HG03565 (cell line): Measurements from ENCODE around the gene TTLL12.

ENCODE experiments used
- ATAC-seq: cut with Tn5 transposase; IDR thresholded peaks from one replicate; pipeline ENCODE4 v1.9.1; 2021; ENCODE audit warnings: mild to moderate bottlenecking, moderate library complexity; ENCODE audit not compliant: unreplicated experiment

The TTLL12 gene

DNA sequence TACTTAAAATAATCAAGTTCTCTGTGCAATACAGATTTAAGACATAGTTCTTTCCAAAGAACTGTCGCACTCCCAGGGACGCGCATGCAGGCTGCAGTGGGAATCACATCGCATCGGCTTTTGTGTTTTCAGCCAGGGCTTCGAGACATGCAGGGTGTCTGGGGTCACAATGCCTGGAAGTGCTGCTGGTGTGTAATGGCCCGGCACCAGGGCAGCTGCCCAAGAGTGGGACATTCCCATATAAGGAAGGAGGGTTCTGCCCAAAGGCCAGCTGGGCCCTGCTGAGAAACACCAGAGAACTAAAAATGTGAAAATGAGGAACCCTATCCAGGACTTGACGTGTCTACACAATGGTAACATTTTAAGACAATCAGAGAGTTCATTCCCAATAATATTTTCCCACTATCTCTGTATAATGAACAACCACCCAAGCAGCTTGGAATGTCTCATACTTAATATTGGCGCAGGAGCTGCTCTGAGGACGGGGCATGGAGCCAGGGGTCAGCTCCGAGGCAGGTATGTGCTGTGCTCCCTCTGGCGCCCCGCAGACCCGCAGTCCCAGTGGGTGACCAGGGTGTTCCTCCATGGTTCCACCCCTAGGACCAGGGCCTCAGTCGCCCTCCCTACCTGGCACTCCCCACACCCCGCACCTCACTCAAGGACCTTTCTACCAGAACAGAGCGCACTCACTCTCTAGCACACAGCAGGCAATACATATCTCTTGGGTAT, 55.0 kb downstream of the TTLL12 start:
- ATAC-seq: no peak

DNA sequence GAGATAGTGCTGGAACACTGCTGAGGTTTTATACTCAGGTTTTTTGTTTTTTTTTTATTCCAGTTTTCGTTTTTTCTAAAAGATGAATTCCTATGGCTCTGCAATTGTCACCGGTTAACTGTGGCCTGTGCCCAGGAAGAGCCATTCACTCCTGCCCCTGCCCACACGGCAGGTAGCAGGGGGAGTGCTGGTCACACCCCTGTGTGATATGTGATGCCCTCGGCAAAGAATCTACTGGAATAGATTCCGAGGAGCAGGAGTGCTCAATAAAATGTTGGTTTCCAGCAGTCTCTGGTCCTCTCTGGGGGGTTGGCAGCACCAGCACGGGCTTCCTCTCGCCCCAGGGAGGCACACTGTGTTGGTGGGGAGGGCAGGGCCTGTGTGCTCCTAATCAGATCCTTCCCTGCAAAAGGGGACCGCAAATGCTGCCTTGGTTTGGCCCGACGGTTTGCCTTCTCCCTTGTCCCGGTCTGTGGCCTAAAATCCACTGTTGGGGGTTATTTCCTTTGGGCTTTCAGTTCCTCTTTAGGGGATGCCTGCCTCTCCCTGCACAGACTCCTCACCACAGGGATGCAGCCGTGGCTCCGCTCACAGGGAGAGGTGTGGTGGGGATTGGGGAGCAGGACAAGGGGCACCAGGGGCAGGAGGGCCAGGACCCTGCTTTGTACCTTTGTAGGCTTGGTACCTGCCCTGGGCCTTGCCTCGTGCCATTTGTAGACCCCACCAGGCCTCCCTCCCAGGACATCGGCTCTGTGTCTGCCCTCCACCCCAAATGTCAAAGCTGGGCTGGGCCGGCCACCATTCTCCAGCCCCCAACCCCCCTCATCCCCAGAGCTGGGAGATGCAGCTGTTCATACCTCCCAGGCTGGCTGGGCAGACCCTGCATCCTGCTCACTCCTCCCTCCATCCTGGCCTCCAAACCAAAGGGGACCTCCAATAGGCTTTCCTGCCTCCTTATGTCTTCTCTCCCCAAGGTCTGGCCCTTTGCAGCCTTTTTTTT, 57.2 kb downstream of the TTLL12 start:
- ATAC-seq: no peak

- no peak for ATAC-seq
These were observed 58.0 kb downstream of the TTLL12 start for GRCh38 chr22:43128928-43129424.

GRCh38 chr22:43128116-43128515, 58.8 kb downstream of the TTLL12 start:
- no peak for ATAC-seq

DNA sequence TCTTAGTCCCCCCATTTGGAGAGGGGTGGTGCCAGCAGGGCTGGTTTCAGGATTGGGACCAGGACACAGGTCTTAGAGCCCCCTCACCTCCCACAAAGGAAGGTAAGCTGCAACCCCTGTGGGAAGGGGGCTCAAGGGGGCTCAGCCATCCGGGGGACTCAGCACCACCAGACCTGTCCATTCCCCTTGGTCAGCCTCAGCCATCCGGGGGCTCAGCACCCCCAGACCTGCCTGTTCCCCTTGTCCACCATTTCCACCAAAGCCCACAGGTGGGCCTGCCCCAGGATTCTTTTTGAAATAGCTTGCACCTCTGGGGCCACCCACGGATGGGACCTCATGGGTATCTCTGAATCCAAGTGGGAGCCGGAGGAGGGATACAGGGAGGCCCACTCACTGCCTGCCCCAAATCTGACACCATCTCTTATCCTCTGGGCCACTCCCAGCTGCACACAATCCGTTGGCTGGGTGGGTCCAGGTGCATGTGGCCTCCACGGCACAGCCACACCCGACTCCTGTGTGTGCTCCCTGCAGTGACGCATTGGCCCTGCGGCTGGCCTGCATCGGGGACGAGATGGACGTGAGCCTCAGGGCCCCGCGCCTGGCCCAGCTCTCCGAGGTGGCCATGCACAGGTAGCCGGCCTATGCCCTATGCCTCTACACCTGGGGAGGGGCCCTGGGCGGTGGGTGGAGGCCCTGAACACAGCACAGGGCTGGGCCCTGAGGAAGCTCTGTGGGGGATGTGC, 59.6 kb downstream of the TTLL12 start:
- ATAC-seq: no peak

DNA sequence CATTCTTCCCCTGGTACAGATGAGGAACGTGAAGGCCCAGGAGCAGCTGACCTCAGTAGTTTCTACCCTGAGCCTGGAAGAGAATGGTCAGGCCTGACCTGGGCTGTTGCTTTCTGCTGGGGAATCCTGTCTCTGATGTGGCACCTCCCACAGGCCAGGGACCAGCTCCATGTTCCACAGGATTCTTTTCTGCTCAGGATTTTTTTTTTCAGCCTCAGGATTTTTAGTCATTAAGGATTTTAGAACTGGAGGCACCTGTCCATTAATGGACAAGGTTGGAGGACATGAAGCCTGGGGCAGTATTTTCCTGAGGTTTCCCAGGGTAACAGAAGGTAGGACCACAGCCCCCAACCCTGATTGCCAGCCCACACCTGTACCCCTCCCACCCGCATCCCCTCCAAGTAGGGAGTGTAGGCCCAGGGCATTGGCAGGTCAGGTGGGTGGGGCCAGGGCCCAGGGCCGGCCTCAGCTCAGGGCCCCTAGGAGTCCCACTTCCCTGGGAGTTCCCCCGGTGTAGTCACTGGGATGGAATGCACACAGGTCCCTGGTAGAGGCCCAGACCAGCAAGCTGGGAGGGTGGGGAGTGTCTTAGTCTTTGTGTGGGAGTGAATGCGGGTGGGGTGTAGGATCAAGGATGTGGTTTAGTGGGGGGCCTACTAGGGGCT, 60.3 kb downstream of the TTLL12 start:
- no peak for ATAC-seq

GRCh38 chr22:43118953-43119458, 67.9 kb downstream of the TTLL12 start:
- ATAC-seq: no peak

DNA sequence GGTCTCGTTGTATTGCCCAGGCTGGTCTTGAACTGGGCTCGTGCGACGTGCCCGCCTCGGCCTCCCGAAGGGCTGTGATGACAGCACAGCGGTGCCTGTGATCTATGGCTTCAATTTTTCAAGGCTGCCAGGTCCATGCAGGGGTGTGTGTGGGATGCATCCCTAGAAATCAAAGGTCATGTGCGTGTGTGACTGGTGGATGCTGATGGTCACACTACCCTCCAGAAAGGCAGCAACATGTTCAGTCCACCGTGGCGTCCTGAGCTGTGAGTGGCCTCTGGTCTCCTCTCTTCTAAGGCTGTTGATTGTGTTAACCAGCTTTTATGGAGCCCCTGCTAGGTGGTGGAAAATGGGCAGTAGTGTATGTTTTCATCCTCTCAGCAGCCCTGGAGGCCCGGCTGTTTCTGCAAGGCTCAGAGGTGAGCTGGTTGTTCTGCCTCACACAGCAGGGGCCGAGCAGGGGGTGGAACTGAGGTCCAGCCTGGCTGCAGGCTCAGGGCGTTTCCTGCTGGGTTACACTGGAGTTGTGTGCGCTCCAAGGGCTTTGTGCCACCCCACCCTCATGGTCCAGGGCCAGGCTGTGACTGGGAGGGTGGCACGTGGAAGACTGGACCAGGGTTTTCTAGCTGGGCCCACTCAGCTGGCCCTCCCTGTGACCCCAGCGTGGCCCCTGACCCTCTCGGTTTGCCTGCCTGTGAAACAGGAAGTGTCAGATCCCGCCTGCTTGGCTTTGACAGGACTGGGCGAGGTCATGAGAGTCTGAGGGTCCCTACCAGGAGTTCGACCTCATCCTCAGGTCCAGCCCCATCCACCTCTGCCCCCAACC, 68.7 kb downstream of the TTLL12 start:
- no peak for ATAC-seq

DNA sequence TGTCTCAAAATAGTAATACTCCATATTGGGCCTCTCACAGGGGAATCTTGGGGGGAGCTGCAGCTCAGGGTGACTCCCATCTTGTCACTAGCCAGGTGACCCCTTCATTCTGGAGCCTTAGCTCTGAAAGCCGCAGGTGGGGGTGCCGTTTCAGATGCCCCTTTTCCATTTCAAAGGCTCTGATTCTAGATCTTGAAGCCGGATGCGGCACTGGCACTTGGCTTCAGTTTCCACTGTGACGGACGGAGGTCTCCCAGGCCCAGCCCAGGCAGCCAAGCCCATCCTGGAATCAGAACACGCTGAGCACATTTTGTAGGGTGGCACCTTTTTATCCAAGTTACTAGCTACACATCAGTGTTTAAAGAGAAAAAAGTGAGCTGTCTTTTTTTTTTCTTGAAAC, 70.0 kb downstream of the TTLL12 start:
- no peak for ATAC-seq
